Brain pericyte (primary cell): ENCODE results near the gene GALNT17.

Experiments
- DNase-seq: peaks from one replicate; pipeline ENCODE4 v3.0.0-alpha.2; 2012; ENCODE audit warnings: low read depth, low spot score

GALNT17 gene

GRCh38 chr7:71334541-71334940 is 202.6 kb downstream of the GALNT17 start:
- DNase-seq: no peak

- no peak for DNase-seq
Measured at GRCh38 chr7:71338866-71339265, 206.9 kb downstream of the GALNT17 start.

GRCh38 chr7:71339924-71340323 is 208.0 kb downstream of the GALNT17 start:
- DNase-seq: no peak

- DNase-seq: no peak
Measured at GRCh38 chr7:71342202-71342601, 210.3 kb downstream of the GALNT17 start.

GRCh38 chr7:71343039-71343438 is 211.1 kb downstream of the GALNT17 start:
- DNase-seq: no peak

GRCh38 chr7:71343892-71344291 is 211.9 kb downstream of the GALNT17 start:
- no peak for DNase-seq

- DNase-seq: no peak
Measured at GRCh38 chr7:71345117-71345884, 213.4 kb downstream of the GALNT17 start.

GRCh38 chr7:71348821-71349681 is 217.1 kb downstream of the GALNT17 start:
- no peak for DNase-seq

GRCh38 chr7:71349682-71350481 is 217.9 kb downstream of the GALNT17 start:
- no peak for DNase-seq

- no peak for DNase-seq
Measured at GRCh38 chr7:71350680-71351079, 218.7 kb downstream of the GALNT17 start.

GRCh38 chr7:71354716-71355115 is 222.8 kb downstream of the GALNT17 start:
- DNase-seq: no peak

- no peak for DNase-seq
Measured at GRCh38 chr7:71361451-71362032, 229.6 kb downstream of the GALNT17 start.

- no peak for DNase-seq
Measured at GRCh38 chr7:71362240-71362639, 230.3 kb downstream of the GALNT17 start.

GRCh38 chr7:71363223-71363622 is 231.3 kb downstream of the GALNT17 start:
- DNase-seq: no peak

- no peak for DNase-seq
Measured at GRCh38 chr7:71363627-71364026, 231.7 kb downstream of the GALNT17 start.

GRCh38 chr7:71364551-71364950 is 232.6 kb downstream of the GALNT17 start:
- no peak for DNase-seq

GRCh38 chr7:71372991-71373390 is 241.0 kb downstream of the GALNT17 start:
- no peak for DNase-seq

- DNase-seq: no peak
Measured at GRCh38 chr7:71377062-71377461, 245.1 kb downstream of the GALNT17 start.

GRCh38 chr7:71377469-71377868 is 245.5 kb downstream of the GALNT17 start:
- DNase-seq: no peak

GRCh38 chr7:71384094-71384493 is 252.2 kb downstream of the GALNT17 start:
- no peak for DNase-seq

GRCh38 chr7:71385330-71385729 is 253.4 kb downstream of the GALNT17 start:
- DNase-seq: no peak
